K562 (cell line): Measurements from ENCODE around the gene KIF26A. TPM values are rescaled to one million over a fixed set of nuclear protein-coding genes. Genes with fewer than 3 reads are reported as not detected.
A peak's percentile ranks its signal among the peaks of the same experiment; 100 is the strongest.

ENCODE experiments used
- CTCF ChIP-seq, 3 experiments: IDR thresholded peaks in 2 of 3; conservative IDR thresholded peaks in 1 of 3; 2 replicates each; pipeline ENCODE4 v1.5.1; 2011 to 2012; ENCODE audit warnings: low read length in 3 of 3, mild to moderate bottlenecking in 3 of 3, control low read depth in 2 of 3, improper control_type of control experiment in 1 of 3, inconsistent platforms in 1 of 3, low read depth in 1 of 3, mixed read lengths in 1 of 3, moderate library complexity in 1 of 3; ENCODE audit not compliant: insufficient read depth in 2 of 3
- polyA plus RNA-seq, 8 experiments: library from polyadenylated mRNA; depleted of rRNA in 4 of 8; stranded (reverse) in 5 of 8; unstranded in 3 of 8; fragments of >200 nt; fragmentation: Nextera tagmentation in 2 of 8; fragmentation: Illumina TruSeq in 1 of 8; extraction: Ambion mirVana in 2 of 8; extraction: Trizol in 1 of 8; gene quantifications; 2 replicates each; pipeline versions ENCODE4 v1.2.1 to v1.2.3, GENCODE V29; 2011 to 2014; ENCODE audit warnings: inconsistent platforms in 1 of 8, missing spikeins in 1 of 8
- total RNA-seq, 7 experiments: library from RNA; depleted of rRNA in 6 of 7; stranded (reverse); fragments of >200 nt in 6 of 7; fragmentation: Illumina TruSeq in 2 of 7; extraction: Trizol in 2 of 7; gene quantifications; 2 replicates each; pipeline versions ENCODE4 v1.2.1 to v1.2.3, GENCODE V29; 2011 to 2021; ENCODE audit warnings: low replicate concordance in 1 of 7
- TF ChIP-seq, protein P1 (sequence below): IDR thresholded peaks from 2 replicates; pipeline ENCODE4 v1.6.1; 2011; ENCODE audit warnings: borderline replicate concordance, low read depth, mild to moderate bottlenecking, moderate library complexity, low read length; ENCODE audit not compliant: insufficient read depth, poor library complexity, severe bottlenecking

The KIF26A gene
- total and polyA plus RNA-seq, 9 of the 15 experiments (the other 6 are each of a cell fraction or from before 2014, with no cell fraction given), result 0.04 TPM; not detected in 8

GRCh38 chr14:104094709-104095425 is 43.5 kb upstream of the KIF26A start (continued):
- peak; percentile 70 to 79 (median 75) for TF ChIP-seq CTCF (IDR thresholded peaks at IDR 0.05 in 2 of 3, conservative IDR thresholded peaks at IDR 0.05 in 1 of 3; ENCODE audit: insufficient read depth in 2 of 3, low read depth in 1 of 3, low read length in 3 of 3)
- TF ChIP-seq, protein P1, sequence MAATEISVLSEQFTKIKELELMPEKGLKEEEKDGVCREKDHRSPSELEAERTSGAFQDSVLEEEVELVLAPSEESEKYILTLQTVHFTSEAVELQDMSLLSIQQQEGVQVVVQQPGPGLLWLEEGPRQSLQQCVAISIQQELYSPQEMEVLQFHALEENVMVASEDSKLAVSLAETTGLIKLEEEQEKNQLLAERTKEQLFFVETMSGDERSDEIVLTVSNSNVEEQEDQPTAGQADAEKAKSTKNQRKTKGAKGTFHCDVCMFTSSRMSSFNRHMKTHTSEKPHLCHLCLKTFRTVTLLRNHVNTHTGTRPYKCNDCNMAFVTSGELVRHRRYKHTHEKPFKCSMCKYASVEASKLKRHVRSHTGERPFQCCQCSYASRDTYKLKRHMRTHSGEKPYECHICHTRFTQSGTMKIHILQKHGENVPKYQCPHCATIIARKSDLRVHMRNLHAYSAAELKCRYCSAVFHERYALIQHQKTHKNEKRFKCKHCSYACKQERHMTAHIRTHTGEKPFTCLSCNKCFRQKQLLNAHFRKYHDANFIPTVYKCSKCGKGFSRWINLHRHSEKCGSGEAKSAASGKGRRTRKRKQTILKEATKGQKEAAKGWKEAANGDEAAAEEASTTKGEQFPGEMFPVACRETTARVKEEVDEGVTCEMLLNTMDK, result peak; percentile 39
